ENCODE data around the gene NELL1.

NELL1 gene

DNA sequence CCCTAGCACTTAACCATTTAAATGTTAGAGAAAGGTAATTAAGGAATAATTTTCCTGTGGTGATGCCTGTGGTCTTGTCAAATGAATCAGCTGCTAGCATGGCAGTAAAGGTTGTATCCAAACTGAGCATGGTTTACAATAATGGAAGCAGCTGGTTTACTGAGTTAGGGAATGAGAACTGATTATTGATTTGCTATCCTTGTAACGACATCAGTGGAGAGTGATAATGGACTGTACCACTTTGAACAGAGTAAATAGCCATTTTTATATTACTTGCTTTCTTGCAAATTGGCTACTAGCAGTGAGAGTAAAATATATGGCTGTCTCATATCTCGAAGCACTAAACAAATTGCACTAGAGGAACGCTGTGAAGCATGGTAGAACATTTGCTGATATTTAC, 934.5 kb downstream of the NELL1 start:
- no peak for FAIRE-seq
- DNase-seq (ENCODE audit: insufficient read length, low spot score): no peak

- FAIRE-seq (no peak), DNase-seq (ENCODE audit: insufficient read length, low spot score) (no peak)
Observed at GRCh38 chr11:21604564-21604963, 935.2 kb downstream of the NELL1 start.

- FAIRE-seq: no peak
- DNase-seq (ENCODE audit: insufficient read length, low spot score): no peak
Observed at GRCh38 chr11:21612326-21612725, 942.9 kb downstream of the NELL1 start.

- no peak for DNase-seq (ENCODE audit: insufficient read length, low spot score)
Observed at GRCh38 chr11:21614961-21615360, 945.6 kb downstream of the NELL1 start.

DNA sequence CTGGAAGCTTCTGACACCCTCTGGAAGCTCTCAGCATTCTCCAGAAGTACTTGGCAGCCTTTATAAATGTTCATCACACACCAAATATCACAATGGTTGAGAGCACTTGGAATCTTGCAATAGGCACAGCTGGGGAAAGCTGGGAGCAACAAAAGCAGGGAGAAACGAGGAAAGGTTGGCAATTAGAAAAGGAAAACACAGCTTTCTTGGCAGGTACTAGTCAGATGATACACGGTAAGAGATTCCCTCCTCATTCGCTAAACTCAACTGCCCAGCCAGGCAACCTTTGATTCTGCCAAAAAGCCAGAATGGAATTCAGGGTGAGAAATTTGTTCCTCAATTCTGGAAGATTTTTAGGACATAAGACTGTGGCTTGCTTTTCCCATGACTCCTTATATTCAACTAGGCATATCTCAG, 946.6 kb downstream of the NELL1 start:
- FAIRE-seq: no peak
- DNase-seq (ENCODE audit: insufficient read length, low spot score): no peak

More at GRCh38 chr11:21614961-21615360, 945.6 kb downstream of the NELL1 start:
- FAIRE-seq: no peak

DNA sequence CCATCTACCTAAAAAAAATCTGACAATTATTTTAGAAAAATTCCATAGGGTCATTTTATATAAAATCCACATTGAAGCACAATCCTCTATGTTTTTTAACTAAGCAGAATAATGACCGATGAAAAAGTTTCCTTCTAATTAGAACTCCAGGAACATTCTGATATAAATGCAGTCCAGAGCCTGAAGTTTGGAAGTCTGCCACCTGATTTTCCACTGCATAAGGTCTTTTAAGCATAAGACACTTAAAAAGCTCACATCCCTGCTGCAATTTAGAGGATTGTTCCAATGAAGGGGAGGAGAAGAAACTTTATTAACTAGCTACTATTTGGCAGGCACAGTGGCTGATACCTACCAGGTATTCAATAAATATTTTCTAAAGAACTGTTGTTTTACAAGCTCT, 953.2 kb downstream of the NELL1 start:
- DNase-seq (ENCODE audit: insufficient read length, low spot score): no peak
- no peak for FAIRE-seq

DNA sequence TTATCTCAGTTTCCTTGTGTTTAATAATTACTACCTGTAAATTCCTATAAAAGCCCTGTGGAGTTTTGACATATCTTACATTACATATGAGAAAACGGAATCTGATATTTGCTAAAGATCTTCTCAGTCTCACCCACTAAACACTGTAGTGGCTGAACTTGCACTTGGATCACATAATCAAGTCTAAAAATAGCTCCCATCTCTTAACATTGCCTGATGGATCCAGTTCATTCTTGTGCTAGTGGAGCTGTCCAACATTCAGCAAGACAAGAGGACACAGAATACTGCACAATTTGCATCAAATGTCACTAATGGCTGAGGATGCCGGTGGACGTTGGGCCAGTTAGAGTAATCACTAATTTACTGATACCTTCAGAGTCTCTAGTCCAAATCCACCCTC, 953.6 kb downstream of the NELL1 start:
- DNase-seq (ENCODE audit: insufficient read length, low spot score) (no peak), FAIRE-seq (no peak)

All from HTR-8/SVneo (cell line).